ENCODE results near the gene SCN4A. TPM values are rescaled to one million over a fixed set of nuclear protein-coding genes. Genes with fewer than 3 reads are reported as not detected.
A peak's percentile ranks its signal among the peaks of the same experiment; 100 is the strongest.

The SCN4A gene
- total and polyA plus RNA-seq, 4 experiments from 2014 or later = 0.17 to 0.30 TPM; not detected in 2

- H3K27me3 Mint-ChIP-seq = no peaks in the 10 kb centered on the region
- ChIA-PET POLR2A (ENCODE audit: partially characterized antibody) (interaction anchor here (0.8 to 2.6 kb wide), 24 partner anchors 9 to 200 kb away, joined by 3 to 26 read pairs (median 6); partner anchors contain the start of genes CD79B, ERN1, GH1 and ICAM2), CTCF (ENCODE audit: partially characterized antibody) (interaction anchor here (0.7 to 3.1 kb wide), 36 partner anchors 8 to 199 kb away, joined by 3 to 131 read pairs (median 8); partner anchors contain the start of genes CD79B, CSHL1, GH1 and ICAM2)
- Histone ChIP-seq H3K9me3 (ENCODE audit: control insufficient read depth in 1 of 2, low read length in 2 of 2) (no peaks in the 10 kb centered on the region), H3K27me3 (ENCODE audit: insufficient read depth, low read length) (no peaks in the 10 kb centered on the region), H3K4me3 (ENCODE audit: low read length in 2 of 2) (peak overlapping the region in 1 of 2 donors; percentile 31), H3K4me1 (ENCODE audit: insufficient read depth, low read length) (peaks cover 22% of the 10 kb centered on the region), H3K36me3 (ENCODE audit: insufficient read depth, low read length) (no peaks in the 10 kb centered on the region), H3K27ac (ENCODE audit: low read depth, low read length) (no peak overlapping the region)
- no peaks in the 10 kb centered on the region for H3K36me3 Mint-ChIP-seq
- peak overlapping the region in 3 of 7 donors; percentile 7 to 67 (median 64) for H3K27ac Mint-ChIP-seq
- peaks cover 4 to 29% (median 19%) of the 10 kb centered on the region in 4 donors for H3K4me1 Mint-ChIP-seq
- intact Hi-C loops (cut with micrococcal nuclease) = loop anchor here (1.0 to 5.0 kb wide), 4 partner anchors 27 to 79 kb away; partner anchors contain the start of gene ICAM2
- DNase-seq = no peak
- H3K4me3 Mint-ChIP-seq = peak overlapping the region in 6 of 8 donors; percentile 9 to 85 (median 75)
- H3K9me3 Mint-ChIP-seq = no peaks in the 10 kb centered on the region
These were observed 26.8 kb downstream of the SCN4A start for GRCh38 chr17:63945784-63946439.

GRCh38 chr17:63944736-63945499 is 27.8 kb downstream of the SCN4A start:
- no peaks in the 10 kb centered on the region for H3K9me3 Mint-ChIP-seq
- CTCF ChIA-PET (ENCODE audit: partially characterized antibody) = interaction anchor here (1.2 to 3.1 kb wide), 9 partner anchors 7 to 188 kb away, joined by 3 to 131 read pairs (median 14); partner anchors contain the start of genes GH1 and ICAM2
- no peaks in the 10 kb centered on the region for H3K36me3 ChIP-seq (ENCODE audit: insufficient read depth, low read length)
- DNase-seq = no peak
- no peaks in the 10 kb centered on the region for H3K27me3 ChIP-seq (ENCODE audit: insufficient read depth, low read length)
- intact Hi-C loops (cut with micrococcal nuclease) = loop anchor here (5.0 kb wide), 1 partner anchor 42 kb away; no protein-coding TSS in a partner anchor
- no peaks in the 10 kb centered on the region for H3K27me3 Mint-ChIP-seq
- no peak overlapping the region for H3K4me3 ChIP-seq (ENCODE audit: low read length in 2 of 2)
- H3K4me1 ChIP-seq (ENCODE audit: insufficient read depth, low read length) = peaks cover 22% of the 10 kb centered on the region
- no peaks in the 10 kb centered on the region for H3K36me3 Mint-ChIP-seq
- H3K27ac ChIP-seq (ENCODE audit: low read depth, low read length) = no peak overlapping the region
- H3K27ac Mint-ChIP-seq = peak overlapping the region in 1 of 7 donors; percentile 29
- H3K4me3 Mint-ChIP-seq = peak overlapping the region in 2 of 8 donors; percentile 65 to 76
- H3K4me1 Mint-ChIP-seq = peaks cover 4 to 29% (median 17%) of the 10 kb centered on the region in 4 donors
- H3K9me3 ChIP-seq (ENCODE audit: control insufficient read depth in 1 of 2, low read length in 2 of 2) = no peaks in the 10 kb centered on the region
- POLR2A ChIA-PET (ENCODE audit: partially characterized antibody) = interaction anchor here (0.8 to 2.6 kb wide), 6 partner anchors 13 to 201 kb away, joined by 3 to 25 read pairs (median 9); partner anchors contain the start of genes CD79B and ICAM2

GRCh38 chr17:63943745-63944144 is 29.0 kb downstream of the SCN4A start:
- Mint-ChIP-seq H3K4me3 (peak overlapping the region in 1 of 8 donors; percentile 71), H3K27me3 (no peaks in the 10 kb centered on the region), H3K36me3 (no peaks in the 10 kb centered on the region), H3K4me1 (peaks cover 10 to 36% (median 24%) of the 10 kb centered on the region in 4 donors), H3K9me3 (no peaks in the 10 kb centered on the region), H3K27ac (peak overlapping the region in 1 of 7 donors; percentile 25)
- H3K4me3 ChIP-seq (ENCODE audit: low read length in 2 of 2) = no peak overlapping the region
- H3K4me1 ChIP-seq (ENCODE audit: insufficient read depth, low read length) = peaks cover 22% of the 10 kb centered on the region
- DNase-seq = no peak
- no peaks in the 10 kb centered on the region for H3K36me3 ChIP-seq (ENCODE audit: insufficient read depth, low read length)
- no peak overlapping the region for H3K27ac ChIP-seq (ENCODE audit: low read depth, low read length)
- POLR2A ChIA-PET (ENCODE audit: partially characterized antibody) = interaction anchor here (1.0 kb wide), 1 partner anchor 24 kb away, joined by 3 read pairs; no protein-coding TSS in a partner anchor
- intact Hi-C loops (cut with micrococcal nuclease) = no loop called here
- CTCF ChIA-PET (ENCODE audit: partially characterized antibody) = interaction anchor here (1.6 kb wide), 1 partner anchor 12 kb away, joined by 4 read pairs; the partner anchor contains the start of gene CD79B
- H3K27me3 ChIP-seq (ENCODE audit: insufficient read depth, low read length) = no peaks in the 10 kb centered on the region
- H3K9me3 ChIP-seq (ENCODE audit: control insufficient read depth in 1 of 2, low read length in 2 of 2) = no peaks in the 10 kb centered on the region

GRCh38 chr17:63942309-63942985 is 30.3 kb downstream of the SCN4A start:
- Mint-ChIP-seq H3K4me1 (peaks cover 11 to 39% (median 24%) of the 10 kb centered on the region in 4 donors), H3K27ac (peak overlapping the region in 1 of 7 donors; percentile 46), H3K27me3 (no peaks in the 10 kb centered on the region), H3K4me3 (no peak overlapping the region), H3K9me3 (no peaks in the 10 kb centered on the region), H3K36me3 (no peaks in the 10 kb centered on the region)
- DNase-seq = no peak
- Histone ChIP-seq H3K27ac (ENCODE audit: low read depth, low read length) (no peak overlapping the region), H3K27me3 (ENCODE audit: insufficient read depth, low read length) (no peaks in the 10 kb centered on the region), H3K9me3 (ENCODE audit: control insufficient read depth in 1 of 2, low read length in 2 of 2) (no peaks in the 10 kb centered on the region), H3K36me3 (ENCODE audit: insufficient read depth, low read length) (no peaks in the 10 kb centered on the region), H3K4me1 (ENCODE audit: insufficient read depth, low read length) (peaks cover 22% of the 10 kb centered on the region), H3K4me3 (ENCODE audit: low read length in 2 of 2) (no peak overlapping the region)
- intact Hi-C loops (cut with micrococcal nuclease) = no loop called here
- CTCF ChIA-PET (ENCODE audit: partially characterized antibody) = interaction anchor here (1.1 to 1.6 kb wide), 2 partner anchors 11 to 86 kb away, joined by 3 to 4 read pairs; partner anchors contain the start of gene CD79B
- POLR2A ChIA-PET (ENCODE audit: partially characterized antibody) = interaction anchor here (1.6 kb wide), 1 partner anchor 12 kb away, joined by 3 read pairs; no protein-coding TSS in a partner anchor

- Mint-ChIP-seq H3K4me3 (no peak overlapping the region), H3K27me3 (no peaks in the 10 kb centered on the region), H3K9me3 (no peaks in the 10 kb centered on the region), H3K36me3 (no peaks in the 10 kb centered on the region), H3K27ac (no peak overlapping the region), H3K4me1 (peaks cover 11 to 37% (median 20%) of the 10 kb centered on the region in 4 donors)
- ChIA-PET CTCF (ENCODE audit: partially characterized antibody) (no interaction called here), POLR2A (ENCODE audit: partially characterized antibody) (interaction anchor here (1.6 kb wide), 1 partner anchor 12 kb away, joined by 3 read pairs; no protein-coding TSS in a partner anchor)
- no peak for DNase-seq
- no peaks in the 10 kb centered on the region for H3K36me3 ChIP-seq (ENCODE audit: insufficient read depth, low read length)
- intact Hi-C loops (cut with micrococcal nuclease) = no loop called here
- no peaks in the 10 kb centered on the region for H3K27me3 ChIP-seq (ENCODE audit: insufficient read depth, low read length)
- no peak overlapping the region for H3K4me3 ChIP-seq (ENCODE audit: low read length in 2 of 2)
- no peaks in the 10 kb centered on the region for H3K9me3 ChIP-seq (ENCODE audit: control insufficient read depth in 1 of 2, low read length in 2 of 2)
- peaks cover 17% of the 10 kb centered on the region for H3K4me1 ChIP-seq (ENCODE audit: insufficient read depth, low read length)
- no peak overlapping the region for H3K27ac ChIP-seq (ENCODE audit: low read depth, low read length)
These were observed 31.0 kb downstream of the SCN4A start for GRCh38 chr17:63941751-63942150.

GRCh38 chr17:63941162-63941561 is 31.6 kb downstream of the SCN4A start:
- peaks cover 11% of the 10 kb centered on the region for H3K4me1 ChIP-seq (ENCODE audit: insufficient read depth, low read length)
- CTCF ChIA-PET (ENCODE audit: partially characterized antibody) = no interaction called here
- no peak overlapping the region for H3K27ac Mint-ChIP-seq

More at GRCh38 chr17:63941162-63941561, 31.6 kb downstream of the SCN4A start:
- H3K27ac ChIP-seq (ENCODE audit: low read depth, low read length) = no peak overlapping the region
- Mint-ChIP-seq H3K27me3 (no peaks in the 10 kb centered on the region), H3K9me3 (no peaks in the 10 kb centered on the region), H3K4me1 (peaks cover 7 to 31% (median 15%) of the 10 kb centered on the region in 4 donors), H3K36me3 (no peaks in the 10 kb centered on the region), H3K4me3 (no peak overlapping the region)
- H3K9me3 ChIP-seq (ENCODE audit: control insufficient read depth in 1 of 2, low read length in 2 of 2) = no peaks in the 10 kb centered on the region
- H3K36me3 ChIP-seq (ENCODE audit: insufficient read depth, low read length) = no peaks in the 10 kb centered on the region
- no peaks in the 10 kb centered on the region for H3K27me3 ChIP-seq (ENCODE audit: insufficient read depth, low read length)
- no peak overlapping the region for H3K4me3 ChIP-seq (ENCODE audit: low read length in 2 of 2)
- intact Hi-C loops (cut with micrococcal nuclease) = no loop called here
- DNase-seq = no peak
- POLR2A ChIA-PET (ENCODE audit: partially characterized antibody) = no interaction called here

Data from CD4-positive, alpha-beta memory T cell (primary cell).